GM08714 (cell line): Measurements from ENCODE around the gene SUFU.
"Not testable (repeated sequence)": the region's sequence is repeated elsewhere in the genome, so short reads cannot be mapped to it uniquely, and the experiment has no call there.

ENCODE experiments used
- H3K4me3 ChIP-seq: fragments of 200-500 bp; sonication (Bioruptor generic); 2 replicates; pipeline ENCODE4 v1.5.1; 2014; ENCODE audit warnings: mild to moderate bottlenecking, low read length, inconsistent platforms
- ZNF274 ChIP-seq: IDR thresholded peaks from 2 replicates; pipeline ENCODE4 v1.6.1; 2012; ENCODE audit warnings: mild to moderate bottlenecking, low read depth, low read length

SUFU gene

DNA sequence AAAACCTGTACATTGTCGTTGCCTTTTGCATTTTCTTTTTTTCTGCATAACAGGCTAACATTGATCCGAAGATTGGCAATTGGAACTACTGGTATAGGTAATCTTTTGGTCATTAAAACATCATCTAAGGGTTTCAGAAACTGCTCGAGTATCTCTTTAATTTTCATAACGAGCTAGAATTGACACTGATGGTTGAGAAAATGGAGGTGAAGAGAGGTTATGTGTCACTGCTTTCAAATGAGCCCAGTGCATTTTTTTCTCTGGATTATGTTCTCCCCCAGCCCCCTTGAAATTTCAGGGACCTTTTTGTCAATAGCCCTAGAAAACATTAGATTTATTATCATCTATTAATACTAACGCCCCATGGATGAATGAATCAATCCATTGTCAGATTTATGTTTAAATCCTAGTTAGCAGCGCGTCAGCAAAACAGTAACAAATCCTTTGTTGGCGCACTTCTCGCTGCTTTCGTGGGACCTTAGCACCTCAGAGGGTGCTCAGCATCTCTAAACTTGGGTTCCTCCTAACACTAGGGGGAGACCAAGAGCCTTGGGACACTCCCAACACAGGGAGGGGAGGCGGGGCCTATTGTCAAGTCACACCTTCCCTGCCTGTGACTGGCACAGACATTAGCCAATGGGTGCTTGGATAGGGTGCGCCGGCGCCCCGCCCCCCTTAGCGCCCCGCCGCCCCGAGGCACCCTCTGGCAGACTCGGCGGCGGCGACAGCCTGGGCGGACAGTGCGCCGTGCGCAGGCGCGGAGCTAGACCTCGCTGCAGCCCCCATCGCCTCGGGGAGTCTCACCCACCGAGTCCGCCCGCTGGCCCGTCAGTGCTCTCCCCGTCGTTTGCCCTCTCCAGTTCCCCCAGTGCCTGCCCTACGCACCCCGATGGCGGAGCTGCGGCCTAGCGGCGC lies at the start of gene SUFU:
Gene SUFU, plus strand, starts transcription at position 709 of the 915 bp plus-strand sequence. Its CDS starts 181 bp downstream, at position 890.
- peak within 1 kb of the TSS; percentile 96 for H3K4me3 ChIP-seq
- no peak for TF ChIP-seq ZNF274

- not testable (repeated sequence) for H3K4me3 ChIP-seq
These were observed 48.9 kb upstream of the SUFU start for GRCh38 chr10:102454662-102455487.

GRCh38 chr10:102455893-102456471 lies 47.8 kb upstream of the SUFU start:
- H3K4me3 ChIP-seq, result no peak overlapping the region
- TF ChIP-seq ZNF274, result no peak

GRCh38 chr10:102457591-102458150 lies 46.1 kb upstream of the SUFU start:
- H3K4me3 ChIP-seq, result no peak overlapping the region
- TF ChIP-seq ZNF274, result no peak

- H3K4me3 ChIP-seq, result no peak overlapping the region
- no peak for TF ChIP-seq ZNF274
These were observed 45.1 kb upstream of the SUFU start for GRCh38 chr10:102458656-102459055.

DNA sequence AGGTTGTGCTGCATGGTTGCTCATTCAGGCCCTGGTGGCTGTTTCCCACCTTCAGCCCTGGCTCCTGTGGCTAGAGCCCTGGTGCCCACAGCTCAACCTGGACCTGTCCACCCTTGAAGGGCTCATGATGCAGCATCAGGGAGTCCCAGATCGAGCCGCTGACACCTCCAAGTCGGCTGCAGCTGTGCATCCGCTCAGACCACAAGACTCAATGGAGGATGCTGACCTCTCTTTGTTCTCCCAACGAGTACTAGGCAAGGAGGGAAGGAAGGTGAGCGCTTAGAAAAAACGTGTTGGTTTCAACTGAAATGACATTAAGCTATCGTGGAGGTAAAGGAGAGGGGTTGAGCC lies 43.0 kb upstream of the SUFU start:
- TF ChIP-seq ZNF274, result no peak
- no peak overlapping the region; the same call in 1 of the 2 replicates for H3K4me3 ChIP-seq

DNA sequence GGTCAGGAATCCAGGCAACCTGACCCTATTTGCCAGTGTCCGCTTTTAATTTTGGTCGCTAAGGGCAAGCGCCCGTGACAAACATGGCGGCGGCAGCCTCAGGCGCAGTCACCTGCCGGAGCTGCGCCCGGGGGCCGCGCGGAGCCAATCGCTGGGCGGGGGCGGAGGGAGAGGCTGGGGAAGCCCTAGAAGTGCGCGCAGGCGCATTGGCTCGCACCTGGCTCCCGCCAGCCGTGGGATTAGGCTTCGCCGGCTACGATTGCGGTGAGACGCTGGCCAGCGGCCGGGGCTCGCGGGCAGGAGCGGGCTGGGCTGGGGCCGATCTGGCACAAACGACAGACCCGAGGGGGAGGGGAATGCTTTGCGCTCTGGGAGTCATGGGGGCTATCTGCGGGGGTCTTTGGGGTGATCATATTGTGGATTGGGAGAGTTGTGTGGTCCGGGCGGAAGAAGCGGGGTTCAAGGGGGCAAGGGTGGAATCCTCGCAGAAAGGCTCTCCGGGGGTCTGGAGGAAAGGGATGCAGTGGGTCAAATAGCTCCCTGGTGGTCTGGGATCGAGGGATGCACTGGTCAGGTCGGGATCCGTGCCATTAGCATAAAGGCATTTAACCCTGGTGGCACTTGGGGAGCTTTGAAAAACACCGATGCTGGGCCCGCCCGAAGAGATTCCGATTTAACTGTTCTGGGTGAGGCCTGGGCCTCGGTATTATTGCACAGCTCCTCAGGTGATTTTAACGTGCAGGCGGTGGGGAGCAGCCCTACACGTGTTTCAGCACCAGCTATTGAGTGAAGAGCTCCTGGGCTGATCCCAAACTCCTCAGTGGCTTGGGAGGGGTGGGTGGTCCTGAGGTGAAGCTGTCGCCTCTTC lies 42.4 kb upstream of the SUFU start:
- no peak for TF ChIP-seq ZNF274
- peak overlapping the region; percentile 69 for H3K4me3 ChIP-seq

DNA sequence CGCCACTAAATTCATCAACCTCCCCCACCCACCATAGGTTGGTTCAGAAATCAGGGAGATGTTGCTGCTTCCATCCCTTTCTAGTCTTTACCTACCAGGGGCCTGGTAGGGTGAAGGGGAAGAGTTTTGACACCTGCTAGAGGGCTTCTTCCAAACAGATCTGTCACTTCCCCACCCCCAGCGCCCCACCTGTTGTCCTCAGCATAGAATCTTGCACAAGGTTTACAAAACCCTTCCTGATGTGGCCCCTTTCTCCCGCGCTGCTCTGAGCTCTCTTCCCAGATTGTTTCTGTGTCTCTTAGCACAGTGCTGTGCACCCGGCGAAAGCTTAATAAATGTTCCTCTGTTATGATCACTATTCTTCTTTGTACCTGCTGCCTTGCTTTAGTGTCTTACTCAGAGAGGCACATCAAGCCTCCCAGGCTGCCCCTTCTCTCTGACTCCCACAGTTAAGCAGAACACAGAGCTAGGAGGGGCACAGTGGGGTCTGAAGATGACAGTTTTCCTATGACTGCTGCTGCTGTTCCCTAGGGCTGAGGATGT lies 41.2 kb upstream of the SUFU start:
- no peak for TF ChIP-seq ZNF274
- no peak overlapping the region for H3K4me3 ChIP-seq

DNA sequence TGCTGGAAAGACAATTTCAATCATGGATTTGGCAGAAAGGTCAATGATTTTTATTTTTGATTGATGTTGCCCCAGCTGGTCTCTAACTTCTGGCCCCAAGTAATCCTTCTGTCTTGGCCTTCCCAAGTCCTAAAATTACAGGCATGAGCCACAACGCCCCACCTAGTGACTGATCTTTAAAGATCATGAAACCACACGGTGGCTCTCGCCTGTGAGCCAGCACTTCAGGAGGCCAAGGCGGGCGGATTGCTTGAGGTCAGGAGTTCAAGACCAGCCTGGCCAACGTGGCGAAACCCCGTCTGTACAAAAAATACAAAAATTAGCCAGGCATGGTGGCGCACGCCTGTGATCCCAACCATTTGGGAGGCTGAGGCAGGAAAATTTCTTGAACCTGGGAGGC lies 39.8 kb upstream of the SUFU start:
- H3K4me3 ChIP-seq, result no peak overlapping the region
- no peak for TF ChIP-seq ZNF274

GRCh38 chr10:102465466-102465865 lies 38.3 kb upstream of the SUFU start:
- TF ChIP-seq ZNF274, result no peak
- no peak overlapping the region for H3K4me3 ChIP-seq

- H3K4me3 ChIP-seq, result no peak overlapping the region
- no peak for TF ChIP-seq ZNF274
These were observed 36.5 kb upstream of the SUFU start for GRCh38 chr10:102467318-102467717.

- TF ChIP-seq ZNF274, result no peak
- no peak overlapping the region for H3K4me3 ChIP-seq
These were observed 35.8 kb upstream of the SUFU start for GRCh38 chr10:102467971-102468438.

- no peak for TF ChIP-seq ZNF274
- no peak overlapping the region for H3K4me3 ChIP-seq
These were observed 35.1 kb upstream of the SUFU start for GRCh38 chr10:102468683-102469082.
